ENCODE data around the gene STARD5.

DNA sequence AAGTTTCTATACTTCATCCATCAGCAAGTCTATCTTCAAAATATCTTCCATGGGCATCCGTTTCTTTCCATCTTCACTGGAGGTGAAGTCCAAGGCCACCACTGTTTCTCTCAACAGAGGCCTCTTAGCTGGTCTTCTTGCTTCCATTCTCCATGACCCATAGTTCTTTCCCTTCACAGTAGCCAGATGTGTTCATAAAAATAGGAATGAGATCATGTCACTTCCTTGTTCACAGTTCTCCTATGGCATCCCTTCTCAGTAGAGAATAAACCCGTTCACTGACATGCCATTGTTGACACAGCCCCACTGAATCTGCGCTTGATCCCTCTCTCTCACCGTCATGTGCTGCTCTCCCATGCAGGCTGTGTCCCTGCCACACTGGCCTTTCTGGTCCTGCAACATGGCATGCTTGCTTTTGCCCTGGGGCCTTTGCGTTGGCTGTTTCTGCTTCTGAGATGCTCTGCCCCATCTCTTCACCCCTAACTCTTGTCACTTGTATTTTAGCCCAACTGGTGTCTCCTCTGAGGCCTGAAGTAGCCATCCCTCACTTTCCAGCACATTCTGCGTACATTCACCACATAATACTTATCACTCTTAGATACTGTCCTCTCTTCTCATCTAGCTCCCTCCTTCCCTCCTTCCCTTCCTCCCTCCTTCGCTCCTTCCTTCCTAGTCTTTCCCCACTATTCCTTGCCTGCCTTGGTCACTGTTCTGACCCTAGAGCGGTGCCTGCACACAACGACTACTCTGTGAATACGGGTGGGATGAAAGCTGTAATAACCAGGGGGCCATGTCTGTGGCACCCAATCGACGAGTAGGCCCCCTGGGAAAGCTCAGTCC lies 42.0 kb downstream of the STARD5 start:
- TF ChIP-seq, protein P1, sequence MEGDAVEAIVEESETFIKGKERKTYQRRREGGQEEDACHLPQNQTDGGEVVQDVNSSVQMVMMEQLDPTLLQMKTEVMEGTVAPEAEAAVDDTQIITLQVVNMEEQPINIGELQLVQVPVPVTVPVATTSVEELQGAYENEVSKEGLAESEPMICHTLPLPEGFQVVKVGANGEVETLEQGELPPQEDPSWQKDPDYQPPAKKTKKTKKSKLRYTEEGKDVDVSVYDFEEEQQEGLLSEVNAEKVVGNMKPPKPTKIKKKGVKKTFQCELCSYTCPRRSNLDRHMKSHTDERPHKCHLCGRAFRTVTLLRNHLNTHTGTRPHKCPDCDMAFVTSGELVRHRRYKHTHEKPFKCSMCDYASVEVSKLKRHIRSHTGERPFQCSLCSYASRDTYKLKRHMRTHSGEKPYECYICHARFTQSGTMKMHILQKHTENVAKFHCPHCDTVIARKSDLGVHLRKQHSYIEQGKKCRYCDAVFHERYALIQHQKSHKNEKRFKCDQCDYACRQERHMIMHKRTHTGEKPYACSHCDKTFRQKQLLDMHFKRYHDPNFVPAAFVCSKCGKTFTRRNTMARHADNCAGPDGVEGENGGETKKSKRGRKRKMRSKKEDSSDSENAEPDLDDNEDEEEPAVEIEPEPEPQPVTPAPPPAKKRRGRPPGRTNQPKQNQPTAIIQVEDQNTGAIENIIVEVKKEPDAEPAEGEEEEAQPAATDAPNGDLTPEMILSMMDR (IDR thresholded peaks at IDR 0.05), result no peak
- TF ChIP-seq POLR2A (IDR thresholded peaks at IDR 0.05), result no peak
